Hematopoietic multipotent progenitor cell treated with erythropoietin and hydrocortisone succinate and interleukin-3 and kit ligand, for 17 days (in vitro differentiated cells): Measurements from ENCODE around the gene P2RY14.
"Not testable (repeated sequence)": the region's sequence is repeated elsewhere in the genome, so short reads cannot be mapped to it uniquely, and the experiment has no call there.

Experiments used
- DNase-seq: peaks from one replicate; pipeline ENCODE4 v3.0.0-alpha.2; 2015; ENCODE audit warnings: low spot score

Gene P2RY14

DNA sequence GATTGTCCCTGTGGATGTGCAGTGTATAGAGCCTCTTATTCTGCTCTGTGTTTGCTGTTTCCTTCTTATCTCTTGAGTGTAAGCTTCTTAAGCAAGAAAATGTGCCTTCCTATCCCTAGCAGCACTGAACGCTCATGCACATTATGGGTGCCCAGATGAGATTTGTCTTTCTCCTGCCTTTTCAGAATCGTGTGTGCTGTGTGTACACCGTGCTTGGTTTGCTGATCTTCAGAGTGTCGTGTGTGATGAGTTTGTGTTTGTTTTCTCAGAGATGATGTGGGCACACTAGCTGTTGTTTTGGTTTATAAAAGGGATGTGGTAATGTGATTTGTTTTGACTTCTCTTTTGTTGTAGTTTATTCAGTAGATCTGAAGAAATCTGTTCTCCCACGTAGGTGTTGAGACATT, 95.1 kb downstream of the P2RY14 start:
- DNase-seq, result no peak

DNA sequence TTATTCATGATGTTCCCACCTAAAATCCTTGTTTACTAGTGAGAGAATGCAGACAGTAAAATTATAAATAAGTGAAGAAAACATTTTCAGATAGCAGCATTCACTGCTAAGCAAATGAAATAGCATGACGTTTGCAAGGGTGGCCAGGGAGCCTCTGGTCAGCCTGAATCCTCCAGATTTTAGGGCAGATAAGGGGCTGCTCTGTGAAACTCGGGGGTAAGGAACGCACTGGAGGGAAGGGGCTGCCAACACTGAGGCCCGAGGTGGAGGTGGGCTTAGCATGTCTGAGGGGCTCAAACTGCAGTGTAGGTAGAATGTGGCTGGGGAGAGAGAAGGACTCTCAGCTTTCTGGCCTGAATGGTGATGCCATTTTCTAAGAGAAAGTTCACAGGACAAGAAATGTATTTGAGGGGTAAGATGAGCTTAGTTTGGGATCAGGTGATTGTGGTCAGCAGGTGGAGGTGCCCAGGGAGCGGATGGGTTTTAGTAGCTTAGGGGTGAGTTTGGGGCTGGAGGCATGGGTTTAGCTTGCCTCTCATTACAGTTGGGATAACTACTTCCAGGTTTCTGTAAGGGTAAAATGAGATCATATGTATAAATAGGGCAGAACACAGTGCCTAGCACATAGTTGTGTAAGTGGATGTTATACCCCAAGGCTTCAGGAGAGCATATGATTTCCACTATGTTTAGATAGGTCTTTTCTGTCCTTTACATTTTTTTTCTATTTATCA, 95.8 kb downstream of the P2RY14 start:
- no peak for DNase-seq

DNA sequence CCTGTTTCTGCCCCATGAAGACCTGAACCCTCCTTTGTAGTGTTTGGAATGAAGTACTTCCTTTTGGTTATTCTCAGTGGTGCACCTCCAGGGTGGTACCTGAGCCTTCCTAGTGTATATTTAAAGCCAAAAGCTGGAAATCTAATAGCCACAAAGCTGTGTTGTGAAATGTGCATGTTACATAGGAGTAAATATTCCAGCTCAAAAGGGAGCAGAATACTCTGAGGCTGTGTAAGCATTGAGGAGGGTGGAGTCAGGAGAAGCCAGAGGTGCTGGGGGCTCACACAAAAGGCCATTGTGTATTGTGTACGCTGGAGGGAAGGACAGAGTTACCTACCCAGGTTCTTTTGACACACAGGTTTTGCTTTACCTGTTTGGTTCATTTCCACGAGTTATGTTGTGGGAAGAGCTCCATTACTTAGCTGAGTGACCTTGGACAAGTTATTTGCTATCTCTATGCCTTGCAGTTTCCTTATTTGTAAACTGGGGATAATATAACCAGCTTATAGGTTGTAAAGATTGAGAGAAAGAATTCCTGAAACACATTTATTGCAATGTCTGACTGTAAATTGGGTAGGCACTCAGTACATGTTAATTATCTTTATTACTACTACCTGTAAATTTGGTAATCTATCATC, 100.0 kb downstream of the P2RY14 start:
- DNase-seq, result no peak

DNA sequence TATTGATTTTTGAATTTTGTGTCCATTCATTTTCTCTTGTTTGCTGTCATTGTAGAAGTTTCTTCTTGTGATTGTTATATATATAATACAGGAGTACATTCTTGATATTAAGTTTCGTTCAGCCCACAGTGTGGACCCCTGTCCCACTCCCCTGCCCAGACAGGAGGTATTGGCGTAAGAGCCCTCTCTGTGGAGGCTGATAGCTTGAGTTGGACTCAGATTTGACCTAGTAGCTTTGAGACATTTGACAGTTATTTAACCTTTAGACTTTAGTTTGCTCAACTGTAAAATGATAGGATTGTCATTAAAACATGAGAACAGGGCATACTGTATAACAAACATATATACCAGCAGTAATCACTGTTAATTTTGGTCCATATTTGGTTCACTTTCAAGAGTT, 102.4 kb downstream of the P2RY14 start:
- DNase-seq, result no peak

DNA sequence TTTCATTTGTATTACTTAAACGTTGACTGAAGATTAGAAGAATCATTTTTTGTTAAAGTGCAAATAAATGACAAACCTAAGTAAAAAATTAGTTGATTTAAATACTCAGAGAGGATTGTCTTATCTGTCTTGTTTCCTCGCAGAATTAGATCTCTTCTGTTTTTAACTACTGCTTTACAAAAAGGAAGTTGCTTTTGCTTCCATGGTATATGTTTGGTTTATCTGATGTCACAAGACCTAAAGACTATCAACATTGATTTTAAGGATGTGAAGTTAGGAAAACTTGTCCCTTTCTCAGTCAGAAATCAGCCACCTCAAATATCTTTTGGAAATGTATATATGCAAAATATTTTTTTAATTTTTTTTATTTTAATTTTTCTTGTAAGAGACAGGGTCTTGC, 104.0 kb downstream of the P2RY14 start:
- no peak for DNase-seq

DNA sequence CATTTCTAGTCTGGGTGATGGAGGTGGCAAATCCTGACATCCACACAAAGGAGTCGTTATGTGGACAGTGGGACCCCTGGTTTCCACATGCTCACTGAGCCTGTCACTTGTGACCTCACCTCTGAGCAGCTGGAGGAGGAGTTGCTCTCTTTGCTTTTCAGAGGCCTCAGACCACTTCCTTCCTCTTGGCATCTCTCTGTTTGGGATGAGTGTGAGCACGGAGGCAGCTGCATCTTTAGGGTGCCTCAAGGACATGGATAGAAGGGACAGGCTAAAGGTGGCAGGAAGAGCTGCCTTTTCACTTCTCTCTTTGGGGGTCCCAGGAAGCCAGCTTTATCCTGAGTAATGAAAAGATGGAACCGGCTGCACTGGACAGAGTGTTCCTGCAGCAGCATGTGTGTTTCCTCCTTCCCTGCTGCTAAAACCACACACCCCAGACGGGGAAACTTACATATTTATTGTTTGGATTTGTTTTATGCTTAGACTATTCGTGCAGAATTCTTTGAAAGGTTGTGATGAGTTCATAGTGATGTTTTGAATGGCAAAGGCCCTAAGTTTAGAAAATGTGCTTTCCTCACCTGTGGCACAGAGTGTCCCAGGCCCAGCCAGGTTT, 107.1 kb downstream of the P2RY14 start:
- no peak for DNase-seq

DNA sequence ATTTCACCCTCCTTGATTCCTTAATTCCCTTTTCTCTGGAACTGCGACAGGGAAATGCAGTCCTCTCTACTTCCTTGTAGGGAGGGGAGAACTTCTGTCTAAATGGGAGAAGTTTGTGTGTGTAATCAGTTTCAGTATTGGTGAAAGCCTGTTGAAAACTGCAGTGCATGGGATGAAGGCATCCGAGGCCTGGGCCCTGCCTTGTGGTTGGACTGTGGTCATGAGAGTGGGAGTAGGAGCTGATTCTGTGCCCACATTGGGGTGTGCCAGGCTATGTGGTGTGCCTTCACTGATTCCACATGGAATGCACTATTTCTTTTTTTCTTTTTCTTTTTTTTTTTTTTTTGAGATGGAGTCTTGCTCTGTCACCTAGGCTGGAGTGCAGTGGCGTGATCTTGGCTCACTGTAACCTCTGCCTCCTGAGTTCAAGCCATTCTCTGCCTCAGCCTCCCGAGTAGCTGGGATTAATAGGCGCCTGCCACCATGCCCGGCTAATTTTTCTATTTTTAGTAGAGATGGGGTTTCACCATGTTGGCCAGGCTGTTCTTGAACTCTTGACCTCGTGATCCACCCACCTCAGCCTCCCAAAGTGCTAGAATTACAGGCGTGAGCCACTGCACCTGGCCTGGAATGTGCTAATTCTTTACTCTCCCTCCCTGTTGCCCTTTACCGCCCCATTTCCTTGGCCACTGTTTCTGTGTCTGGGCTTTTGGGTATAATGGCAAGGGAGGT, 108.2 kb downstream of the P2RY14 start:
- not testable (repeated sequence) for DNase-seq

DNA sequence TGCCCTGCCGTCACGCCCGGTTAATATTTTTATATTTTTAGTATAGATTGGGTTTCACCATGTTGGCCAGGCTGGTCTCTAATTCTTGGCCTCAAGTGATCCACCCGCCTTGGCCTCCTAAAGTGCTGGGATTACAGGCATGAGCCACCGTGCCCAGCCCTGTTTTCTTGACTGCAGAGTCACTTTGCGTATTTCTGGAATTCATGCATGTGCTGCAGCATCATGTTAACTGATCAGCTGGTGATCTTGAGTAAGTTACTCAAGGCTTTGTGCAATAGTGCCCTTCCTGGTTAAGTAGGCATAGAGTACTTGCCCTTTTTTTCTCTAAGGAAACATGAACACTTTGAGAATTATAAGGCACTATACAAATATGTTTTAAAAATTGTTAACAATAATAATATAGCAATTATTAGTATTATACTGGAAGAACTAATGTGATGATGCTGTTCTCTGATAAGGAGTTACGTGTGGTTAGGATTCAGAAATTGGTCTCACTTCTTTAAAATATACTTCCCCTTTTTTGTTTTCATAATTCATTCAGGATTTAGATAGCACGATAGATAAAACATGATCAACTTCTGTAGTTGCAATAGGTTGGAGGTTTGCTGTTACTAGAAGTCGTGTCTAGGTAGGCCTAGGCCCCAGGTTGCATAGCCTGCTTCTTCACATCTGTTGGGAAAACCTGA, 108.9 kb downstream of the P2RY14 start:
- DNase-seq, result no peak

DNA sequence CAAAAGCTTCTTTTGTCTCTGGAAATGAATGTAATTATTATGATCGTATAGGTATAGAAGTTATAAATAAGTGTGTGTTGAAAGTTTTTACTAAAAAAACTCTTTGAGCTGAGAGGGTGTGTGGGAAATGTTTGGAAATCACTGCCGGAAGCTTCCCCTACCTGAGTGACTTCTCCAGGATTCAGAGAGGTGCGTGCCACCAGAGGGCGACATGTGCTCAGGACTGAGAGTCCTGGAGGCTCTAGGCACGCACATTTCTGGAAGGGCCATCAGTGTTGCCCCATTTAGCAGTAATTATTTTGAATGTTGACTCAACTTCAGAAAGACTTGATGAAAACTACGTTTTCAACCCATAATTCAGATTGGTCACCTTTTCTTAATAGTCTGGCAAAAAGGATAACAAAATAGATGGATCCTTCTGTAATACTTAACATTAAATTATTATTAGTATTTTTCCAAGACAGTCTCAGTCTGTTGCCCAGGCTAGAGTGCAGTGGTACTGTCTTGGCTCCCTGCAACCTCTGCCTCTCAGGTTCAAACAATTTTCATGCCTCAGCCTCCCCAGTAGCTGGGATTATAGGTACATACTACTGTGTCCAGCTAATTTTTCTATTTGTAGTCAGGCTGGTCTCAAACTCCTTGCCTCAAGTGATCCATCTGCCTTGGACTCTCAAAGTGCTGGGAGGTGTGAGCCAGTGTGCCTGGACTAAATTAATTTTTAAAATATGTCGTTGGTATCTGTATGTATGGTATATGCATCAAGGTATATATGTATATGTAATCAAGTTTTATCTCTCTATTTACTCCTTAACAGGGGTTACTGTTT, 109.9 kb downstream of the P2RY14 start:
- peak; percentile 36 for DNase-seq

DNA sequence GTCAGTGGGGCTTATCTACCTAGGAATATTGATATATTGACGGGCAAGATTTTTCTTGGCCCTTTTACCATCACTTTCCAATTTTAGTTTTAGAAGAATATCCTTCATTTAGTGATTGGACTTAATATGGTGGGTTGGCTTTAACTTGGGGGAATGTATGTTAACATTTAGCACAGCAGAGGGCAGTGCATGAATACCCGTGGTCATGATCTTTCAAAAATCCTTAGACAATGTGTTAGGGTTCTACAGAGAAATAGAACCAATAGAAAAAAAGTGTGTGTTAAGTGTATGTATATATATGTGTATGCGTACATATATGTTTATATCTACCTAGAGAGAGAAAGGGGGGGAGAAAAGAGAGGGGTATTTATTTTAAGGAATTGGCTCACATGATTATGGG, 112.2 kb downstream of the P2RY14 start:
- no peak for DNase-seq

DNA sequence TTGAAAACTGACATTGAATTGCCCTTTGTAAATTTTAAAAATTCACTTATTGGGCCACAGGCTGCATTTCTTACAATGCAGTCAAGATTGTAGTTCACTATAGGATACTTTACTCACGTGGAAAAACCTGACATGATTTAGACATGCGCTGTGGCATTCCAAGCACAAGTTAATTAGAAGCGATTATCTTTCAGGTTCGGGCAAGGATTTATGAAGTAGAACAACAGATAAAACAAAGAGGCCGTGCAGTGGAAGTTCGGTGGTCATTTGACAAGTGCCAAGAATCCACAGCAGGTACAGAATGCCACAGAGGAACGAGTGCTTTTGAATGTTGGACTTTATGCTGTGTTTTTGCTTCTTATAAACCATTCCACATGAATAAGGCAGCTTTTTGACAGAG, 113.1 kb downstream of the P2RY14 start:
- no peak for DNase-seq
